ENCODE data around the gene ALG12.

Gene ALG12

DNA sequence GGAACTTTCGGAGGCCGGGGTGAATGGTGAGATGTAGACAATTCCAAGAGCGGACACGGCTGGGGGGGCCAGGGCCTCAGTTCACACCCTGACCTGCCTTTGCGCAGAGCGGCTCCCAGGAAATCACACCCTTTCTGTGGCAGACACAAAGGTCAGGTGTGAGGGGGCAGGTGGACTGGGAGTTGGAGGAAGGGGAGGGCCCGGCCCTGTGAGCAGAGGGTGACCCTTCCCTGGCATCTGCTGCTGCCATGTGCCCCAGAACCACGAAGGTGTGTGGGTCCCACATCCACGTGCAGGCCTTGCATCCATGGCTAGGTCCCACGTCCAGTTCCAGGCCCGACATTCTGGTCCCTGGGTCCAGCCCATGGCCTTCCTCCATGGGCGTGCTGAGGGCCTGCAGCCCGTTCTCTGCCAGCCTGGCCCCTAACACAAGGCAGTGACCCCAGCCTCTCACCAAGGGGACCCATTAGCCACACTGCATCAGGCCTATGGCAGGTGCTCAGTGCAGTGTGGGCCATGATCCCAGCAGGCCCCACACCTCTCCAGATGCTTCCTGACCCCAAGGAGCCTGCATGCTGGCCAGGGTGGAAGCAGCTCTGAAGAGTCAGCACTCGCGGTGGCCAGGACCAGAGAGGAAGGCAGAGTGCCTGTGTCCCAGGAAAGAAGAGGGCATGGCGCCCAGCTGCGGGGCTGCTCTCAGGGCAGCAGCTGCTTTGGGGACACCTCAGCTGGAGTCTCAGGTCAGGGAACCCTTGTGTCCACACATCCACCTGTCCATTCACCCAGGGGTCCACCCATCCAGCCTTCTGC, 23.5 kb upstream of the ALG12 start:
- H3K4me3 ChIP-seq (ENCODE audit: low read length): no peak overlapping the region
- no peaks in the 10 kb centered on the region for H3K27me3 ChIP-seq (replicated peaks; ENCODE audit: control insufficient read depth, insufficient read depth, low read length)
- no peaks in the 10 kb centered on the region for H3K9me3 ChIP-seq (ENCODE audit: control insufficient read depth, low read length)
- no peak for DNase-seq (ENCODE audit: low read depth)
- no peaks in the 10 kb centered on the region for H3K36me3 ChIP-seq (ENCODE audit: control insufficient read depth, insufficient read depth, low read length, severe bottlenecking)
- H3K4me1 ChIP-seq (ENCODE audit: control insufficient read depth, insufficient read depth, low read length): no peaks in the 10 kb centered on the region
- no peak overlapping the region for H3K9ac ChIP-seq (ENCODE audit: low read length)

DNA sequence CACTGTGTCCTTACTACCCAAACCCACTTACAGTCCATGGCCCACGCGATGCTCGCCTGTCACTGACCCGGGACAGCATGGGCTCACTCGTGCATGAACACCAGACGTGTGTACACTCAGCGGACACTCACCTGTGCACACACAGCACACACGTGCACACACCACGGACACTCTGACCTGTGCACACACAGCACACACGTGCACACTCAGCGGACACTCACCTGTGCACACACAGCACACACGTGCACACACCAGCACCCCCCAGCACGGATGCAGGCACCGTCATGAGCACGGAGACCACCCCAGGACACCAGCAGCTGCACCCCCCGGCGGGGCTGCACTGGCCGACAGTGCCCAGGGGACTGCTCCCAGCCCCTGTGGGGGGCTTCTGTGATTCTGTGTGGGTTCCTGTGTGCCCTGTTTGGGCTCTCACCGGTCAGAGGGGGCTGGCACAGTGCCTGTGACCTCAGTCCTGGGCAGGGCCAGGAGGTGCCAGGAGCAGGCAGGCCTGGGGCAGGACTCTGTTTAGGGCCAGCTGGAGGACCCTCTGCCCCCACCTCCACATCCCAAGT, 20.4 kb upstream of the ALG12 start:
- Histone ChIP-seq H3K9ac (ENCODE audit: low read length) (no peak overlapping the region), H3K27me3 (replicated peaks; ENCODE audit: control insufficient read depth, insufficient read depth, low read length) (no peaks in the 10 kb centered on the region), H3K36me3 (ENCODE audit: control insufficient read depth, insufficient read depth, low read length, severe bottlenecking) (no peaks in the 10 kb centered on the region), H3K4me3 (ENCODE audit: low read length) (no peak overlapping the region), H3K9me3 (ENCODE audit: control insufficient read depth, low read length) (no peaks in the 10 kb centered on the region), H3K4me1 (ENCODE audit: control insufficient read depth, insufficient read depth, low read length) (peaks cover 16% of the 10 kb centered on the region)
- DNase-seq (ENCODE audit: low read depth): no peak

DNA sequence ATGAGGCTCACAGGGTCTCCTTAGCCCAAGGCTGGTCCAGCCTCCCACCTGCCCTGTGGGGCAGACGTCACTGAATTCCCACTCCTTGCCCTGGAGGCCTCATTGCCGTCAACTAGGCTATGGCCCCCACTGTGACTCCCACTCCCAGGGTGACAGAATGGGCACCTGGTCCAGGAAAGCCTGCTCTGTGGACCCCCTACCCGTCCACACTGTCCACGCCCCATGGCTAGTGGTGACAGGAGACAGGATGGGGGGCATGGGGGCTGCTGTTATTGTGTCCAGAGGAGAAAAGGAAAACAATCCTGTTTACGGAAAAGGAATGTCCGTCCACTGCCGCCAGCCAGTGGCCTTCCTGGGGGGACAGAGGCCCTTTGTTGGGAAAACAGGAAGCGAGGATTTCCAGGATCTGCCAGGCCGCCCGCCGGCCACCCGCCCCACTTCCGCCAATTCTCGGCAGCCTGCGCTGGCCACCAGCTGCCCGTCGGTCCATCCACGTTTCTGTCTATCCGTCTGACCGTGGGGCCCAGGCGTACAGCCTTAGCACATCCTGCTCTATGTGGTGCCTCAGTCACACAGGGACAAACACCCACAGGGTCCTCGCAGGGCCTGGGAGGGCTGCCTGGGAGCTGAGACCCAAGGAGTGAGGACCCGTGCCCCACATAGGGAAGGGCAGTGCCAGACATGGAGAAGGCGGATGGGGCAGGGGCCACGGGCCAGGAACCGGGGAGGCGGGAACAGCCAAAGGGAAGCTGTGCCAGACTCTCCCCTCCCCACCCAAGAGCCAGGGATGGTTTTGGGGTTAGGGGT, 19.7 kb upstream of the ALG12 start:
- Histone ChIP-seq H3K36me3 (ENCODE audit: control insufficient read depth, insufficient read depth, low read length, severe bottlenecking) (no peaks in the 10 kb centered on the region), H3K4me1 (ENCODE audit: control insufficient read depth, insufficient read depth, low read length) (peaks cover 23% of the 10 kb centered on the region), H3K9ac (ENCODE audit: low read length) (no peak overlapping the region), H3K4me3 (ENCODE audit: low read length) (no peak overlapping the region), H3K9me3 (ENCODE audit: control insufficient read depth, low read length) (no peaks in the 10 kb centered on the region), H3K27me3 (replicated peaks; ENCODE audit: control insufficient read depth, insufficient read depth, low read length) (no peaks in the 10 kb centered on the region)
- DNase-seq (ENCODE audit: low read depth): no peak

DNA sequence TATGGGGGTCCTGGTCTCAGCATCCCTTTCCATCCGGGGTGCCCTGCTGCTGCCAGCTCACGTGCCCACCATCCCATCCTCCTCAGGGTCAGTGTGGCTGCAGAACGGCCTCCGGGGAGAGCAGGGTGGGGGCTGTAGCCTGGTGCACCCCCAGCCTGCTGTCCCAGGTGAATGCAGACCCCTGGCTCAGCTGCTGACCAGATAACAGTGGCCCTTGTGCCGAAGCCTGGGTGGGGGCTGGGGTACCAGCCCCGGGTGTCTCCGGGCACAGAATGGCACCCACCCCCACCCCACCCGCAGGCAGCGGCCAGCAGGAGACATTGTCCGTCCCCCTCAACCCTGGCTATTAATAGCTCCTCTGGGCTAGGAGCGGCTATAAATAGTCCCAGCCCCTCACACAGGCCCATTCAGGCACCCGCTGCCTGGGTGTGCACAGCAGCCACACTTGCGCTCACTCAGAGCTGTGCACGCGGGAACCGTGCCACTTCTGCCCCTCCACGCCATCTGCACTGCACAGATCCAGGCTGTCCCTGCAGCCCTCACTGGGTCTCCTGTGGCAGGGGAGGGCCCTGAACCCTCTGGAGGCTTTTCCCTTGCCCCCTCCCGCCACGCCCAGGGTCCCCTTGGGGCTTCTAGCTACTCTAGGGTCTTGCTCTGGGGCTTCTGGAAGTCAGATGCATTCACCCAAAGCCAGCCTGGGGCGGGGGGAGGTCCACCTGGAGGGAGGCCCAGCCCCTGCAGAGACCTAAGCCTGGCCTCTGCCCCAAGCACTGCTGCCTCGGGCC, 18.9 kb upstream of the ALG12 start:
- Histone ChIP-seq H3K4me1 (ENCODE audit: control insufficient read depth, insufficient read depth, low read length) (peaks cover 24% of the 10 kb centered on the region), H3K36me3 (ENCODE audit: control insufficient read depth, insufficient read depth, low read length, severe bottlenecking) (no peaks in the 10 kb centered on the region), H3K9ac (ENCODE audit: low read length) (peak overlapping the region; percentile 30), H3K27me3 (replicated peaks; ENCODE audit: control insufficient read depth, insufficient read depth, low read length) (no peaks in the 10 kb centered on the region), H3K9me3 (ENCODE audit: control insufficient read depth, low read length) (no peaks in the 10 kb centered on the region), H3K4me3 (ENCODE audit: low read length) (no peak overlapping the region)
- no peak for DNase-seq (ENCODE audit: low read depth)

DNA sequence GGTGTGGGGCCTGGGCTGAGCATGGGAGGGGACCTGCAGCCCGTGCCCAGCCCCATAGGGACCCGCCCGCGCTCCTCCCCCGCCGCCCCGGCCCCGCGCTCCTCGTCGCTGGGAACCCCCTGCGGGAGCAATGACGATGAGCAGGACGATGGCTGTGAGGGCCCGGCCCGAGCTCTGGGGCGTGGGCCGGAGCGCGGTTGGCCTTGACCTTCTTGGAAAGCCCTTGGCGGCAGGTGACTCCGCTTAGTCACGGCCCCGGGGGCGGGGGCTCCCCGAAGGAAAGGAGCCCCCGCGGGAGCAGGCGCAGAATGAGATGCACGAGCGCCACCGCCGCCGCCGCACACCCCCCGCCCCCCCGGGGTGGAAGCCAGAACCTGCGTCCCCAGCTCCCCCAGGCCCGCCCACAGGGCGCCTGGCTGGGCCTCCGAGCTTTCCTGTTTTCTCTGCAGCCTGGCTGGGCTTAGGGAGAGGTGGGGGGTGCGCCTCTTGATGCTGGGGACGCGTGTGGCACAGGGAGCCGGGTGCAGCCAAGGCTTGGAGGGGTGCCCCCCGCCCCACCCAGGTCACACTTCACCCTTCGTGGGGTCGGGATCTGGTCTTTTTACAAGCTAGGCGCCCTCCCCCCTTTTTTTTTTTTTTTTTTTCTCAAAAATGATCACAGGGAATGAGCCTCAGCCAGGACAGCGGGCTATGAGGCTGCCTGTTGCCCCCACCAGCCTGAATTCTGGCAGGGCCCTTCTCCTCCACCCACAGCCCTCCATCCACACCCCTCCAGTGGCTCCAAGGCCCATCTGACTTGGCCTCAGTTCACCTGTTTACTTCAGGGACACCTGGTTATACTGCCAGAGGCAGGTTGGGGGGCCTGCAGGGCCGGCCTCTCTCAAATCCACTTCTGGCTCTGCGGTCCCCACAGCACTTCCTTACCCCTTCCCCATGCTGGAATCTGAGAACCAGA, 18.1 kb upstream of the ALG12 start:
- Histone ChIP-seq H3K4me3 (ENCODE audit: low read length) (no peak overlapping the region), H3K36me3 (ENCODE audit: control insufficient read depth, insufficient read depth, low read length, severe bottlenecking) (no peaks in the 10 kb centered on the region), H3K27me3 (replicated peaks; ENCODE audit: control insufficient read depth, insufficient read depth, low read length) (no peaks in the 10 kb centered on the region), H3K9me3 (ENCODE audit: control insufficient read depth, low read length) (no peaks in the 10 kb centered on the region), H3K9ac (ENCODE audit: low read length) (peak overlapping the region; percentile 30), H3K4me1 (ENCODE audit: control insufficient read depth, insufficient read depth, low read length) (peaks cover 25% of the 10 kb centered on the region)
- DNase-seq (ENCODE audit: low read depth): peak; percentile 86

DNA sequence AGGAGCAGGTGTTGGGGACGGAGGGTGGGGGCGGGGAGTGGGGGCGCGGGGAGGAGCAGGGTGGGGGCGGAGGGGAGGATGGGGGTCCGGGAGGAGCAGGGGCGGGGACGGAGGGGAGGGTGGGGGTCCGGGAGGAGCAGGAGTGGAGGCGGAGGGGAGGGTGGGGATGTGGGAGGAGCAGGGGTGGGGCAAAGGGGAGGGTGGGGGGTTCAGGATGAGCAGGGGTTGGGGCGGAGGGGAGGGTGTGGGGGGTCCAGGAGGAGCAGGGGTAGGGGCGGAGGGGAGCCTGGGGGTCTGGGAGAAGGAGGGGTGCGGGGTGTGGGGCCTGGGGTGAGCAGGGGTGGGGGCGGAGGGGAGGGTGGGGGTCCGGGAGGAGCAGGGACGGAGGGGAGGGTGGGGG, 17.3 kb upstream of the ALG12 start:
- Histone ChIP-seq H3K27me3 (replicated peaks; ENCODE audit: control insufficient read depth, insufficient read depth, low read length) (no peaks in the 10 kb centered on the region), H3K4me1 (ENCODE audit: control insufficient read depth, insufficient read depth, low read length) (peaks cover 30% of the 10 kb centered on the region), H3K36me3 (ENCODE audit: control insufficient read depth, insufficient read depth, low read length, severe bottlenecking) (no peaks in the 10 kb centered on the region), H3K9me3 (ENCODE audit: control insufficient read depth, low read length) (no peaks in the 10 kb centered on the region), H3K4me3 (ENCODE audit: low read length) (no peak overlapping the region), H3K9ac (ENCODE audit: low read length) (no peak overlapping the region)
- DNase-seq (ENCODE audit: low read depth): no peak

DNA sequence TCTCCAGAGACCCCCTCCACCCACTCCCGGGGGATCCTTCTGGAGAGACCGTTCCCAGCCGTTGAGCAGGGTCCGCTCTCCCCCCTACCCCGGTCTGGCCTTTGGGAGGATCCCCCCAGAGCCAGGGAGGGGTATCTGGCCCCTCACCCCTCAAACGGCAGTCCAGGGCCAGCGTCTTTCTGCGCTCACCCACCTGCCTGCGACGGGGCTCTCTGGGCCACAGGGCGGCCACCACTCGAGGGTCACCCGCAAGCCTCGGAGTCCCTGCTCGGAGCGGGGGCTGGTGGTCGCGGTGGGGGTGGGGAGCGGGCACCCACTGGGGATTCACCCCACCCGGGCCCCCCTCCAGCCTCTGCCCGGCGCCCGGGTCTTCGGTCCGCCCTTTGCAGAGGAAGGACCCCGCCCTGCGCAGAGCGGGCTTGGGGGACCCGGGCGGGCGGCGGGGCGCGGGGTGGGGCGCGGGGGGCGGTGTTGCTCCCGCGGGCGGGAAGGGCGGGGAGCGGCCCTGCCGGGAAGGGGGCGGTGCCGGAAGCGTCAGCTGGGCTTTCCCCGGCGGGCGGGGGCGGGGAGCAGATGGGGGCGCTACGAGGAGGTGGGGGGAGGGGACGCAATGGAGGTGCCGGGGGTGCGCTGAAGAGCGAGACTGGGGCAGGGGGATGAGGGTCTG, 16.8 kb upstream of the ALG12 start:
- H3K4me3 ChIP-seq (ENCODE audit: low read length): peak overlapping the region; percentile 81
- DNase-seq (ENCODE audit: low read depth): peak; percentile 76

DNA sequence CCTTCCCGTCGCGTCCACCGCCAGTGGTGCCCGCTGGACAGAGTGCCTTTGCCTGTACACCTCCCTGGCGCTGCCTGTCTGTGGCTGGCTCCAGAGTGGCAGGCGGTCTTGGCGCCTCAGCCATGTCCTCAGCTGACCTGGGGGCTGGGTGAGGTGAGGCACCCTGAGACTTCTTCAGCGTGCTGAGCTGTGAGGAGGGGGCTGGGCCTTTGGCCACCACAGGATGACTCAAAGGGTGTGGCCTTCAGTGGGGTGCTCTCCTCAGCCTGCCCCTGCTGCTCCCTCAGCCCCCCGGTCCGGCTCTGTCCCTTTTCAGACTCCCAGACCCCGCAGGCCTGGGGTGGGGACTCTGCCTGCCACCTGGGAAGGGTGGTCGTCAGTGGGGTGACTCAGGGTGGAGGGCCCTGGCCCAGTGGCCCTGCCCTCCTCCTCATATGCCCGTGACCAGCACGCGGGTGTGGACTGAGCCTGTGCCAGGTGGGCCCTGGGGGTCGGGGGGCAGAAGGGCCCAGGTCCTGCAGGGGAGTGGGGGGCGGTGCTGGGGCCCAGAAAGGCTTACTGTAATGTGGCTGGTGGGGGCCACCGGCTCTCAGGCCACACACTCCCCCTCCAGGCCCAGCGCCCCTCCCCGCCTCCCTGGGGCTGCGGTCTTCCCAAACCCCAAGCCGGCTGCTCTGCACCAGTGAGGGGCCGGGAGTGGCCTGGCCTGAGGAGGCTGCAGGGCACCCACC, 16.1 kb upstream of the ALG12 start:
- H3K9ac ChIP-seq (ENCODE audit: low read length): peak overlapping the region; percentile 95
- H3K9me3 ChIP-seq (ENCODE audit: control insufficient read depth, low read length): no peaks in the 10 kb centered on the region
- H3K27me3 ChIP-seq (replicated peaks; ENCODE audit: control insufficient read depth, insufficient read depth, low read length): no peaks in the 10 kb centered on the region
- peaks cover 35% of the 10 kb centered on the region for H3K4me1 ChIP-seq (ENCODE audit: control insufficient read depth, insufficient read depth, low read length)
- peak; percentile 19 for DNase-seq (ENCODE audit: low read depth)
- no peaks in the 10 kb centered on the region for H3K36me3 ChIP-seq (ENCODE audit: control insufficient read depth, insufficient read depth, low read length, severe bottlenecking)
- H3K4me3 ChIP-seq (ENCODE audit: low read length): peak overlapping the region; percentile 81

More for the DNA sequence above, 16.8 kb upstream of the ALG12 start:
- Histone ChIP-seq H3K9ac (ENCODE audit: low read length) (peak overlapping the region; percentile 95), H3K9me3 (ENCODE audit: control insufficient read depth, low read length) (no peaks in the 10 kb centered on the region), H3K4me1 (ENCODE audit: control insufficient read depth, insufficient read depth, low read length) (peaks cover 31% of the 10 kb centered on the region), H3K36me3 (ENCODE audit: control insufficient read depth, insufficient read depth, low read length, severe bottlenecking) (no peaks in the 10 kb centered on the region), H3K27me3 (replicated peaks; ENCODE audit: control insufficient read depth, insufficient read depth, low read length) (no peaks in the 10 kb centered on the region)

DNA sequence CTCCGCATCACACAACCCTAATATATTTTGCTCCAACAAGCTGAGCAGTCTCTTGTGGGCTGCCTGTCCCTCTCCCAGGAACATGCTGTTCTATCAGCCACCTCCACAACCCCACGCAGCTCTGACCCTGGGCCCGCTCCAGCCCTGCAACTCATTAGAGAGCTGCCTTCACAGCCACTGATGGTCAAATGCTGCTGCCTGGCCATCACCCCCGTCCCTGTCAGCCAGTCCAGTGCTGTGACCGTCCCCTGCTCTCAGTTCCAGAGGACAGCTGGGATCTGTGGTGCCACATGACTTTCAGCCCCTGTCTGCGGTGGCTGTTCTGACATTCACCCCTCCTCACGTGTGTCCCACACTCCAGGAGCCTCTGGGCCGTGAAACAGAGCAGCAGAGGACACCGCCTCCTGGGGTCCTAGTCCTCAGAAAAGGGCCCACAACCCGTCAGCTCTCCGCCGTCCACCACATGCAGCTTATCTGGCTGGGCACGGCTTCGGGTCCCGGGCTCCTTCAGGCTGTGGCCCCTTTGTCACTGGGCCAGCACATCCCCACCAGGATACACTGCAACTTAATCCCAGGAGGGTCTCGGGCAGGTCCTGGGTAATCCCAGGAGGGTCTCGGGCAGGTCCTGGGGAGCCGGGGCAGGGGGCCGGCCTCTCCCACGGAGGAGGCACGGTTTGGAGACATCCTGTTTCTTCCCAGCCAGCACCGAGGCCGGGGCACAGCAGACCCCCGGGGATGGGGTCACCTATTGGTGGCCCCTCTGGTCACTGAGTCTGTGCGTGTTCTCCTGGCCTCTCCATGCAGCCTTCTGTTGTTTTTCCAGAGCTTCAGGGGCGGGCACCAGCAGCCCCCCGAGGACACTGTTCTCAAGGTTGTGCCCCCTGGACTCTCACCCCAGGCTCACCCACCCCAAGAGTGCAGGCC, 15.3 kb upstream of the ALG12 start:
- Histone ChIP-seq H3K9me3 (ENCODE audit: control insufficient read depth, low read length) (no peaks in the 10 kb centered on the region), H3K9ac (ENCODE audit: low read length) (peak overlapping the region; percentile 95), H3K4me1 (ENCODE audit: control insufficient read depth, insufficient read depth, low read length) (peaks cover 35% of the 10 kb centered on the region), H3K27me3 (replicated peaks; ENCODE audit: control insufficient read depth, insufficient read depth, low read length) (no peaks in the 10 kb centered on the region), H3K4me3 (ENCODE audit: low read length) (peak overlapping the region; percentile 81), H3K36me3 (ENCODE audit: control insufficient read depth, insufficient read depth, low read length, severe bottlenecking) (no peaks in the 10 kb centered on the region)
- DNase-seq (ENCODE audit: low read depth): no peak

Data from adipocyte (in vitro differentiated cells).